Measurements from ENCODE around the gene AHSA1. TPM values are rescaled to one million over a fixed set of nuclear protein-coding genes. Genes with fewer than 3 reads are reported as not detected.
"Not testable (repeated sequence)": the region's sequence is repeated elsewhere in the genome, so short reads cannot be mapped to it uniquely, and the experiment has no call there.

AHSA1 gene
- total RNA-seq: 69.7 and 73.0 TPM in 2 replicates

DNA sequence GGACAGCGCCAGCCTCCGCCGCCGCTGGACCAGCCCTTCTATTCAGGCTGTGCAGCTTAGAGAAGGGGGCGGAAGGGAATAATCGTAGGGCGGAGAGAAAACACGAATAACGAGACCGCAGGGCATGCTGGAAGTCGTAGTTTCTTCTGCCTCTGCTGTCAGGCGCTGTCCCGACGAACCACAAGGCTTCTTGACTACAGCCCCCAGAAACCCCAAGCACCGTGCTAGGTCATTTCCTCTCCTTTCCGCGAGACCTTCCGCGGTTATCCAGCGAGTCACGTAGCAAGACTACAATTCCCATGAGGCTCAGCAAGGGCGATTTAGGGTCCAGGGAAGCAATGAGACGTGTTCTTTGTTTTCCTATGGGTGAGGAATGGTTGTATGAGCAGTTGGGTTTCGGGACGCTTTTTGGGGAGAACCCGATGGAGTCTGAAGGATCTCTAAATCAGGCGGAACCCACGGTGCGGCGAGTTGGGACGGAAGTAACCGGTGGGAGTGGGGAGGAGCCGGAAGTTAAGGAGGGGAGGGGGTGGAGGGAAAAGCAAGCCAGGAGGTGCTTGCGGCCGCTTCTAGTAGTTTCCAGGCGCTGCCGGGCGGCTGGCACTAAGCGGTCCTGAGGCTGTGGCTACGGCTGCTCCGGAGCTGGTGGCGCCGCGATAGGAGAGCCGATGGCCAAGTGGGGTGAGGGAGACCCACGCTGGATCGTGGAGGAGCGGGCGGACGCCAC, at the start of gene AHSA1, which contains the start of gene VIPAS39:
Gene AHSA1, plus strand, starts transcription at position 572 of the 727 bp plus-strand sequence. Its CDS starts 97 bp downstream, at position 669.
Gene VIPAS39, minus strand, starts transcription at position 80 of the 727 bp plus-strand sequence. CDS start 3,499 bp downstream, outside the sequence.
- peak; percentile 99 to 100 for DNase-seq (ENCODE audit: low read depth in 2 of 2)

DNA sequence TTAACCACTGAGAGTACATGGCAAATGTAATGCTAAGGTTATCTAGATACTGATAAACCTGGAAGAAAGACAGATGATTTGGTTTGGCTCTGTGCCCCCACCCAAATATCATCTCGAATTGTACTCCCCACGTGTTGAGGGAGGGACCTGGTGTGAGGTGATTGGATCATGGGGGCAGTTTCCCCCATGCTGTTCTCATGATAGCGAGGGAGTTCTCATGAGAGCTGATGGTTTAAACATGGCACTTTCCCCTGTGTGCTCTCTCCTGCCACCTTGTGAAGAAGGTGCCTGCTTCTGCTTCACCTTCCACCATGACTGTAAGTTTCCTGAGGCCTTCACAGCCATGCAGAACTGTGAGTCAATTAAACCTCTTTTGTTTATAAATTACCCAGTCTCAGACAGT, 48.8 kb upstream of the AHSA1 start:
- peak in 1 of 2 donors; percentile 24 for DNase-seq (ENCODE audit: low read depth in 2 of 2)

DNA sequence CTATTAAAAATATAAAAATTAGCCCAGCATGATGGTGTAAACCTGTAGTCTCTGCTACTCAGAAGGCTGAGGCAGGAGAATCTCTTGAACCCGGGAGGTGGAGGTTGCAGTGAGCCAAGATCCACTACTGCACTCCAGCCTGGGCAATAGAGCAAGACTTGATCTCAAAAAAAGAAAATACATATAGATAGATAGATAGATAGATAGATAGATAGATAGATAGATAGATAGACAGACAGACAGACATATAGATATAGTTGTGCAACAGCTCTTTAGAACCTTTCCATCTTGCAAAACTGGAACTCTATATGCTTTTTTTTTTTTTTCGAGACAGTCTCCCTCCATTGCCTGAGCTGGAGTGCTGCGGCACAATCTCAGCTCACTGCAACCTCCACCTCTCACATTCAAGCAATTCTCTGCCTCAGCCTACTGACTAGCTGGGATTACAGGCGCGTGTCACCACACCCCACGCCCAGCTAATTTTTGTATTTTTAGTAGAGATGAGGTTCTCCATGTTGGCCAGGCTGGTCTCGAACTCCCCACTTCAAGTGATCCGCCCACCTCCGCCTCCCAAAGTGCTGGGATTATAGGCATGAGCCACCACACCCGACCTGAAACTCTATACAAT, 42.4 kb upstream of the AHSA1 start:
- not testable (repeated sequence) for DNase-seq (ENCODE audit: low read depth in 2 of 2)

DNA sequence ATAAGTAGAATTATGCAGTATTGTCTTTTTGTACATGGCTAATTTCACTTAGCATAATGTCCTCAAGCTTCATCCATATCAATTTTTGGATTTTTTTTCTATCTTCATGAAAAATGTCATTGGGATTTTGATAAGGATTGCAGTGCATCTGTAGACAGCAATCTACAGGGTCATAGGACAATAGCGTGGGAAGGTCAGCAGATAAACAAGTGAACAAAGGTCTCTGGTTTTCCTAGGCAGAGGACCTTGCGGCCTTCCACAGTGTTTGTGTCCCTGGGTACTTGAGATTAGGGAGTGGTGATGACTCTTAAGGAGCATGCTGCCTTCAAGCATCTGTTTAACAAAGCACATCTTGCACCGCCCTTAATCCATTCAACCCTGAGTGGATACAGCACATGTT, 41.8 kb upstream of the AHSA1 start:
- not testable (repeated sequence) for DNase-seq (ENCODE audit: low read depth in 2 of 2)

DNA sequence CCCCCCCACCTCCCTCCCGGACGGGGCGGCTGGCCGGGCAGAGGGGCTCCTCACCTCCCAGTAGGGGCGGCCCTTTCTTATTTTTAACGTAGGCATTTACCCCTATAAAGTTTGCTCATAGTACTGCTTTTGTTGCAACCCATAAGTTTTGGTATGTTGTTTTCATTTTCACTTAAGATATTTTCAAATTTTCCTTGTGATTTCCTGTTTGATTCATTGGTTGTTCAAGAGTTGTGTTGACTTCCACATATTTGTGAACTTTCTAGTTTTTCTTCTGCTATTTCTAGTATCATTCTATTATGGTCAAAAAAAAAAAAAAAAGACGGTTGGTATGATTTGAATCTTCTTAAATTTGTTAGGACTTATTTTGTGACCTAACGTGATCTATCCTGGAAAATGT, 41.1 kb upstream of the AHSA1 start:
- DNase-seq (ENCODE audit: low read depth in 2 of 2): no peak

DNA sequence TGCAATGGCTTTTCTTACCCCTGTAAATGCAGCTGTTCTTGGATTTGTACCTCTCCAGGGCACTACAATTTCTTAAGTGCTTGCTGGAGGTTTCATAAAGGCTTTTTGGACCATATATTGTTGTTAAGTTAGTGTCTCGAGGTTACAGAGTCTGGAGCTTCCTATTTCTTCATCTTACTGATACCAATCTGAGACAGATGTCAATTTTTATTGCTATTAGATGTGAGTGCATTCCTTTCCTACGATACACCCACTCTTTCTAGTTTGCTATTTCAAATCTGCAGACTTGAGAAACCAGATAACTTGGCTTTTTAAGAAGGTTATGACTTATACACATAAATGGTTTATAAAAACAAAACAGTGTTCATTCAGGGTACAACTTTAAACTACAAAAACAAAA, 36.7 kb upstream of the AHSA1 start:
- no peak for DNase-seq (ENCODE audit: low read depth in 2 of 2)

DNA sequence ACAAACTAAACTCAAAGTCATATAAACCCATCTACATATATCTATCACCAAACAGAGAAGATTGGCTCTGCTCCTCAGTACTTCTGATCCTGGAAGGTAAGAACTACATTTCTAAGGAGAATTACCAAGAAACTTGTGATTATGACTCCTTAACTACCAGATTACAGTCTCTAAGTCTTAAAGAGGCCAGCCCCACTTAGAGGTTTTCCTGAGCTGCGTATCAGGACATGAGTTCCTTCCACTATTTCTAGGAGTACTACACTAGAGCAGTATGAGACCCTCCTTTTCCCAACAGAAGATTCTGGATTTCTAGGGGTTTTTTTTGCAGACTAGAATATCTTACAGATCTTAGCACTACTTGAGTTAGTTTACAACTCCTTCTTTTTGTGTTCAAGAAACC, 34.5 kb upstream of the AHSA1 start, which contains the start of gene NOXRED1:
Gene NOXRED1, minus strand, starts transcription at position 101 of the 400 bp plus-strand sequence. CDS start 634 bp downstream, outside the sequence.
- DNase-seq (ENCODE audit: low read depth in 2 of 2): no peak

DNA sequence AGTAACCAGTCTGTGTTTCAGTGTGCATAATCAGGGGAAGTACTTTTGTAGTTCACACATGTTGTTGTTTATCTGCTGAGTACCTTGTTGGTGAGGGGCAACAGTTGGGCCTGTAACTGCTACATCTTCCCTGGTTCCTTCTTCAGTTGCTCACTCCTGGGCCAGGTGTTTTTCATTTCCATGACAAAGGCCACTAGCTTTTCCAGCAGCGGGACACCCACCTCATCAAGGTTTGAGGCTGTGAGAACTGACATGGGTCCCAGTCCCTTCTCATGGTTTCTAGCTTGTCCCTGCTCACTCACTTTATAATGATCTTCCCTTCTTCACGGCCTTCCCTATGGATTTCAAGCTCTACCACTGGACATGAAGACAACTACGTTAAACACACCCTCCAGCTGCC, 33.0 kb upstream of the AHSA1 start:
- DNase-seq (ENCODE audit: low read depth in 2 of 2): no peak

DNA sequence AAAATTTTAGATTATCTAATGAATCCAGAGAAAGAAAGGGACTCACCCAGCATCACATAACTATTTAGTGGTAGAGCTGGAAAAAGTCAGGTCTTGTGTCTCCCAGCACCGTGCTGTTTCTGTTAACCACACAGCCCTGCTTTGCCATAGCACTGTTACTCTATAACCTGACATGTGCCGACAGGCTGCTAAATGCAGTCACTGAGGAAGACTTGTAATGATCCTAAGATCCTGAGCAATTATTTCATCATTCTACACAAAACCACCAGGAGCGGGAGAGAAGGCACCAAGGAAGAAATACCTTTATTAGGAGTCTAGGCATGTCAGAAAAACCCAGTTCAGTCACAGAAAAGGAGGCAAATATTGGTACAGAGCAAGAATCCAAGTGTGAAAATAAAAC, 31.5 kb upstream of the AHSA1 start:
- DNase-seq (ENCODE audit: low read depth in 2 of 2): no peak

DNA sequence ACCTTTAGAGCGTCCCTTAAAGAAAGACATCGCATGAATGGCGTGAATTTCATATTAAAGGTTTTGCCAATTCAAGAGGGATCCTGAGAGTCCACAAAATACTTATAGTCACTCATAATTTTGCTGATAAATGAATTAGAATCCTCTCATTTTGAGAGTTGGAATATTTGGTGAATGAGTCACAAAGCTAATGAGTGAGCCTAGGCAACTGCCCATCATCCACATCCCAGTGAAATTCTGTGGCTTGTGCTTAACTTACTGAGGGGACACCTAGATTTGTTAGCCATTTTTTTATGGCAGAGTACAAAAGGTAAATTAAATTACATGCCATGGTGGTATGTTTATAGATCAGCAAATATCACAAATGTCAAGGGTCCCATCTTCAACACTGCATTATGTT, 21.9 kb upstream of the AHSA1 start:
- DNase-seq (ENCODE audit: low read depth in 2 of 2): no peak

DNA sequence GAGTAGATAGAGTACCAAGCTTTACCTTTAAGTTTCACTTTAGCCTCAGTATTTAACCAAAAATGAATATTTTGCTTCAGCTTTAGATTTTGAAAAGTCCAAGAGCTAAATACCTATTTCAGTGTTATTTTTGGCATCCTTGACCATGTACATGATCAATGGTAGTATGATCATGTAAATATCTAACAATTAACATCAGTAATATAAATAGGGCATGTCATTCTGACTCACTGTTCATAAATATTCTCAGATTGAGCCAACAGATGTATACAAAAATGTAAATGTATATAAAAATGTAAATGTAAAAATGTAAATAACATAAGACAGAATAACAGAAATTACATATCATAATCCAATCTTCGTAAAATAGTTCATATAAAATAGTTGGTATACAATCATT, 19.3 kb upstream of the AHSA1 start:
- DNase-seq (ENCODE audit: low read depth in 2 of 2): no peak

DNA sequence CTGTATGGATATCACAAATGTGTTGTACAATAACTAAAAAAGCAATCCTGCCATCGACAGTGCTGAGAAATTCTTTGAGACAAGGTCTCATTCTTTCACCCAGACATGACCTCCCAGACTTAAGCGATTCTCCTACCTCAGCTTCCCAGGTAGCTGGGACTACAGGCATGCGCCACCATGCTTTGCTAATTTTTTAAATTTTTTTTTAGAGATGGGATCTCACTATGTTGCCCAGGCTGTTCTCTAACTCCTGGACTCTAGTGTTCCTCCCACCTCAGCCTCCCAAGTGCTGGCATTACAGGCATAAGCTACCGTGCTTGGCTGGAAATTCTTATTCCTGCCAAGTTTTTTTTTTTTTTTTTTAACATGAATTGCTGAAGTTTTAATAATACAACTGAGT, 18.0 kb upstream of the AHSA1 start:
- no peak for DNase-seq (ENCODE audit: low read depth in 2 of 2)

DNA sequence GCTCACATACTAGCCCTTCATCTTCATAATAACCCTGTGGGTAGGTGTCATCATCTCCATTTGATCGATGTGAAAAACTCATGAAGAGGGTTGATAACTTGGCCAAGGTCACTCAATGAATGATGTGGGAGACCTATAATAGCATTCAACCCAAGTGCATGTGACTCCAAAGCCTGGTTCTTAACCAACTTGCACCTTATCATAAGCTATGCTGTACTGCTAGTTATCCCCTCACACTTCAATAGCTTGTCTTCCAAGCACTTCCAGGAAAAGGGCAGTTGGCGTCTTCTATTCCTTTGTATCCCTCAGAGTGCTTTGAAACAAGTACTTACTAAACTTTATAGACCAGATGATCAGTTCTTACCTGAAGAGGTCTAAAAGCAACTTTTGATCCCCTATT, 15.7 kb upstream of the AHSA1 start:
- DNase-seq (ENCODE audit: low read depth in 2 of 2): no peak

DNA sequence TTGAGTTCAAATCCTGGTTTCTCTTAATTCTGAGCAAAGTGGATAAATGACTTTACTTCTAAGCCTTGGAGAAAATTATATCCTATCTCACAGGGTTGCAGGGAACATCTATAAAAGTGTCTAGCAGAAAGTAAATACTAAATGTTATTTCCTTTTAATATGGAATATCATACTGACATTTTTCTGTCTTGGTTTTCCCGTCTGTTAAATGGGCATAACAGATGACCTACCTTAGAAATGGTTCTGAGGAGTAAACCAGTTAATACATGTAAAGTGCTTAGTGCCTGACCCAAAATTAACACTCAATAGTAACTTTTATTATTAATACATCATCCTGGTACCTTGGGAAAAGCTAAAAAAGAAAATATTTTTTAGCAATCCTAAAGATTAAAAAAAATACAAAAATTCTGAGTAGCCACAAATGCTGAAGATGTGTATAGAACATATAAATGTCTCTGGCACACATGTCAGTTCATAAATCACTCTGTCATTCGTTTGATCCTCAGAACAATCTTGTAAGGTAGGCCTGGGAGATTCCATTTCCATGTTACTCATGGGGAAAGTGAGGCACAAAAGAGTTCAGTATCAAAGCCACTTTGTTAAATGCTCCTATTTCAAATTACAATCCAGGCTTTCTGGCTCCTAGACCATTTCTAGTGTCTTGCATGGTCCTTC, 1.8 kb upstream of the AHSA1 start:
- no peak for DNase-seq (ENCODE audit: low read depth in 2 of 2)

DNA sequence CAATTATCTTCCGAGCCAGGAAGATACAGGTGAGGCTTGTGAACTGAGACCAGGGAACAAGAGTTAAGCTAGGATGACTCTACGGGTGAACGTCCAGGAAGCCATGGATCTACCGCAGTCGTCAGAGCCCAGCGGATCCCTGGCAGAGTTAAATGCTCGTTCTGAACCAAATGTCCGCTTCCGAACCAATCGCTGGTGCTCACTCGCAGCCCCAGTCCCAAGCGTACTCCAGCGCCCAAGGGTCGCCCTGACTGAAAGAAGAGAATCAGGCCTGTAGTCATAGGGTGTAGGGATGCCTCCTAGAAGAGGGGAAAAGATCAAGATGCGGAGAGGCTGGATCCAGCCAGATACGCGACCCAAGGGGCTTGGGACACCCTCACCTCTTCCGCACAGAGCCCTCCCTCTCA, 775 bp upstream of the AHSA1 start:
- DNase-seq (ENCODE audit: low read depth in 2 of 2): peak in 1 of 2 donors; percentile 67

DNA sequence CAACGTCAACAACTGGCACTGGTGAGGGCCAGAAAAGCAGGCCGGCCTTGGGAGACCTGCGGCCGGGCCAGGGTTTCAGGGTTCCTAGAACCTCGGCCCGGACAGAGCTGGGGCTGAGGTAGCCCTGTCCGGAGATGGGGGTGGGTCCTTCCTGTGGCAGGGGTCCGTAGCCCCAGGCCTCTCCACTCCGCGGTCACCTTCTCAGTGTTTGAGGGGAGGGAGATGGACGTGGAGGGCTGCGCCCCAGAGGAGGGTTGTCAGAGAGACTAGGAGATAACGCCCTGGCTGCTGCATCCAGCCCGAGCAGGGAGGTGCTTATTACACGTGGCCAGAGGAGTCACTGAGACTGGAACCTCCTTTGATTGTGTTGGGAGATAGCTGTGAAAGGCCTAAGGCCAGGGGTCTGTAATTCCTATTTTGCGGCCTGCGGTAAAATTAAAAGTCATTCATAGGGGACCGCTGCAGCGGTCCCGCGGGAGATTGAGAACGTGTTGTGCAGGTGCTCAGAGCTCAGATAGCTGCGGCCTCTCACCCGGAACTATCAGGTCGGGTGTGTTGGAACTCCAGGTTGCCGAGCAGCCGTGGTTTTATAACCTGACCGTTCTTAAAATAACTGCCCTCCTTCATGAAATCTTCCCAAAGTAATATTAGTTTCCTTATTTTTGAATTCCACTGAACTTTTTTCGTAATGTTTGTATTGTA, 507 bp downstream of the AHSA1 start:
- peak in 1 of 2 donors; percentile 52 for DNase-seq (ENCODE audit: low read depth in 2 of 2)

DNA sequence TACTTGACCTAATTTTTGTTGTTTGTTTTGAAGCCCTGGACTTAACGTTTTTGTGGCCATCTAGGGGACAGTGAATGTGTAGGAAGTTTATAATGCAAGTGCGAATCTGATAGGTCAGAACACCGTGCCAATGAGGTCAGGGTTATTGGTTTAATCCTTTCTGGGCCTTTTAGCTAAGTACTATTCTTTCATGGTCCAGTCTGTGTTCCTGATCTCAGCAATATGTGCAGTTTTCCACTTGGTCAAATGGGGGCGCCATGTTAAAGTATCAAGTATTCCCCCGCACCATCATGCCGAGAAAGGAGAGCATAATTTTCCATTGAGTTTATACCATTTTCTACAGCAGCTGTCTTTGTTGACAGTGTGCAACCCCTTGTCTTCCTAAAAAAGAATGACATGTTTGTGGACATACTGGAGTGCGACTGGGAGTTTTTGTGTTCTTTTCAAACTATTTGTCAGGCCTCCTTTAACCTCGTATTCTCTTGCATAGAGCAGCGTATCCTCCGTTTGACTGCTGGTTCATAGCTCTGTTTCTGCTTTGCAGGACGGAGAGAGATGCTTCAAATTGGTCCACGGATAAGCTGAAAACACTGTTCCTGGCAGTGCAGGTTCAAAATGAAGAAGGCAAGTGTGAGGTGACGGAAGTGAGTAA, 1.3 kb downstream of the AHSA1 start:
- peak; percentile 71 to 86 for DNase-seq (ENCODE audit: low read depth in 2 of 2)

DNA sequence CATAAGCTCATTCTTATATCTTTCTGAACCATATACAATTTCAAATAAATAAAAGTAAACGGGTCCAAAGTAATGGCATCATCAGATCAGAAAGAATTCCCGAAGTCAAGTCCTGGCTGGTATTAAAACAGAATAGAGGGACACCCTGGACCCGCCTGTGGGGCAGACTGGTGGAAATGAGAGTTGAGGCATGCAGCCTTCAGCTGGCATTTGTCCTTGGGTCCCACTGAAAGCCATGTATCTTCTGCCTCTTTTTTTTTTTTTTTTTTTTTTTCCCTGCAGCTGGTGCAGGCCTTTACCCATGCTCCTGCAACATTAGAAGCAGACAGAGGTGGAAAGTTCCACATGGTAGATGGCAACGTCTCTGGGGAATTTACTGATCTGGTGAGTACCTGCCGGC, 9.9 kb downstream of the AHSA1 start:
- DNase-seq (ENCODE audit: low read depth in 2 of 2): no peak

DNA sequence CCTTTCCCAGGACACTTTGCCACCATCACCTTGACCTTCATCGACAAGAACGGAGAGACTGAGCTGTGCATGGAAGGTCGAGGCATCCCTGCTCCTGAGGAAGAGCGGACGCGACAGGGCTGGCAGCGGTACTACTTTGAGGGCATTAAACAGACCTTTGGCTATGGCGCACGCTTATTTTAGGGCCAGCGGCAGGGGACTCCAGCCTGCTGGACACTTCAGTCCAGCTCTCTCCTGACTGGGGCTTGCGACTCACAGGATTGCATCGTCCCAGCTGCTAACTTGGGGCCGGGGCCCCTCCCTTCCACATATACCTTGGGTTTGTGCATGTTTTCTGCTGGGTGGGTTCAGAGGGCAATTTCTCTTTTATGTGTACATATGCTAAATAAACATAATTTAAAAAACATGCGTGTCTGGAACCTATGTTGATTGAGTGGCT, 11.2 kb downstream of the AHSA1 start:
- DNase-seq (ENCODE audit: low read depth in 2 of 2): no peak

DNA sequence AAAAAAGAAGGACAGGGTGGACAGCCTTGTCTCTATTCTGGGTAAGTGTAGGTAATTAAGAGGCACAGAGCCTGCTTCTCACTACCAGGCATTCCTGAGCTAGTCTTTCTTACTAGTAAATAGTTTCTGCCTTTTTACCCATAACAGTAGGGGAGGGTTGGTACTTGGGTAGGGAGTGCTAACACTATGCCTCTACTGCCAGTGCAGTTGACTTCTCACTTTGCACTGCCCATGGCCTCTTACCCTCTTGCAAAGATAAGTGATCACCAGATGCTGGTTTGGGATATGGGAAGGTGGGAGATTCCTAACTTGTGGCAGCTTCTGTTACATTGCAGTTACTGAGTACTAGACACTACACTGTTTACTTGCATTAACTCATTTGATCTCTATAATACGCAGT, 11.6 kb downstream of the AHSA1 start:
- DNase-seq (ENCODE audit: low read depth in 2 of 2): no peak

DNA sequence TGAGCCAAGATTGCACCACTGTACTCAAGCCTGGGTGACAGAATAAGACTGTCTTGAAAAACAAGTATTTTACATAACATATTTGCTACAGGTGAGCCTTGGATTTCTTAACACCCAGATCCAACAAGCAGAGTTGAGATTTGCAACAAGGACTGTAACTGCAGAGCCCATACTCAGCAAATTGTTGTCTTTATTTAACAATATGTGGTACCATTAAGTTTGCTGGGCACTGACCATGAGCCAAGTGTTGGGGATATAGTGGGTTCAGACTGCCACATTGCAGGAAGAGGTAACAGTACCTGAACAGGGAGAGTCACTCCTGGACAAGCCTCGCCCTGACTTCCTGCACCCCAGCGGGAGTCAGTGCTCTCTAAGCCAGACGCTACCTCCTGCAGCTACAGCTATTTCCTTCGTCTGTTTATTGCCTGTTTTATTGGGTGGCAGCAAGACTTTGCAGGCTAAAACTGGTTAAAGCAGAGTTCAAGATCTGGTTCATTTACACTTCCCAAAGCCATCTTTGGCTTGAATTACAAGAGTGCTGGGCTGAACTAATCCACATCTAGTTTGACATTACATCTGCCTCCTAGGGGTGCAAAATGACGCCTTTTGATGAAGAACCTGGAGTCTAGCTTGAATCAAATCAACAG, 12.5 kb downstream of the AHSA1 start:
- no peak for DNase-seq (ENCODE audit: low read depth in 2 of 2)

Data from dermis microvascular lymphatic vessel endothelial cell (primary cell).